GM23338 (cell line): ENCODE measurements around the gene ZNF22.

Experiments
- CREB1 ChIP-seq: fragments of 250-450 bp; sonication (Bioruptor Pico); IDR thresholded peaks from 2 replicates; pipeline ENCODE4 v1.5.0; 2020; ENCODE audit warnings: low read depth, mild to moderate bottlenecking, moderate library complexity
- CTCF ChIP-seq, 2 experiments: fragments of 200-600 bp in 1 of 2; sonication (generic) in 1 of 2; conservative IDR thresholded peaks; 2 replicates each; pipeline versions ENCODE4 v1.5.1 to v1.6.1; 2016 to 2017; ENCODE audit warnings: antibody characterized with exemption in 2 of 2, low read depth in 2 of 2, mild to moderate bottlenecking in 2 of 2, moderate library complexity in 1 of 2
- ETS1 ChIP-seq: IDR thresholded peaks from 2 replicates; pipeline ENCODE4 v1.6.1; 2016; ENCODE audit warnings: antibody characterized with exemption
- EZH2 ChIP-seq: fragments of 200-600 bp; sonication (generic); IDR thresholded peaks from one replicate; pipeline ENCODE4 v1.8.0; 2017; ENCODE audit warnings: antibody characterized with exemption, mild to moderate bottlenecking, low read depth; ENCODE audit not compliant: unreplicated experiment
- EZH2phosphoT487 ChIP-seq: fragments of 200-600 bp; sonication (generic); IDR thresholded peaks from one replicate; pipeline ENCODE4 v1.8.1; 2018; ENCODE audit warnings: antibody characterized with exemption; ENCODE audit not compliant: unreplicated experiment
- JUNB ChIP-seq: IDR thresholded peaks from one replicate; pipeline ENCODE4 v1.6.1; 2016; ENCODE audit warnings: antibody characterized with exemption; ENCODE audit not compliant: unreplicated experiment
- POLR2AphosphoS5 ChIP-seq: IDR thresholded peaks from 2 replicates; pipeline ENCODE4 v1.6.1; 2016; ENCODE audit warnings: antibody characterized with exemption, low read depth
- REST ChIP-seq: IDR thresholded peaks from one replicate; pipeline ENCODE4 v1.6.1; 2018; ENCODE audit warnings: antibody characterized with exemption; ENCODE audit not compliant: unreplicated experiment

- TF ChIP-seq CREB1 (CRISPR knock-in tag) (no peak), POLR2AphosphoS5 (no peak), EZH2 (no peak), CTCF (conservative IDR thresholded peaks at IDR 0.05; ENCODE audit: low read depth in 2 of 2) (no peak), ETS1 (no peak), EZH2phosphoT487 (no peak), REST (no peak), JUNB (no peak)
Observed at GRCh38 chr10:44972874-44973306, 27.8 kb upstream of the ZNF22 start.
